Measurements from ENCODE around the gene BCL6. TPM values are rescaled to one million over a fixed set of nuclear protein-coding genes. Genes with fewer than 3 reads are reported as not detected.
"Not testable (repeated sequence)": the region's sequence is repeated elsewhere in the genome, so short reads cannot be mapped to it uniquely, and the experiment has no call there.

BCL6 gene
- total and polyA plus RNA-seq, 2 of the 8 experiments (the other 6 are each of a cell fraction or from before 2014, with no cell fraction given), result 5.7 to 10.4 TPM

DNA sequence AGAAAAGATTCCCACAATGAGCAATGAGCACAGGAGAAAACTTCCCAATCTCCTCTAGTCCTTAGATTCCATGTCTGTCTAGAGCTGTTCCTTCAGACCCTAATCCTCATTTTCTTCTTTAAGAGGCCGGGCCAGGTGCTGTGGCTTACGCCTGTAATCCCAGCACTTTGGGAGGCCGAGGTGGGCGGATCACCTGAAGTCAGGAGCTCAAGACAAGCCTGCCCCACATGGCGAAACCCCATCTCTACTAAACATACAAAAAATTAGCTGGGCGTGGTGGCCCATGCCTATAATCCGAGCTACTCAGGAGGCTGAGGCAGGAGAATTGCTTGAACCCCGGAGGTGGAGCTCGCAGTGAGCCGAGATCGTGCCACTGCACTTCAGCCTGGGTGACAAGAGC lies 63.5 kb downstream of the BCL6 start:
- CTCF ChIA-PET (ENCODE audit: partially characterized antibody), result interaction anchor here (0.8 to 20.1 kb wide), 15 partner anchors 12 to 461 kb away, joined by 3 to 947 read pairs (median 7); partner anchors contain the start of gene SST
- DNase-seq (ENCODE audit: low read depth in 1 of 2, low spot score in 2 of 2); H3K14ac ChIP-seq (ENCODE audit: insufficient read length); H3K36me3 ChIP-seq (ENCODE audit: control insufficient read depth in 2 of 4, insufficient read depth in 4 of 4, low read length in 3 of 4); H4K8ac ChIP-seq (ENCODE audit: extremely low read depth, insufficient read depth, low read length); H3K4me1 ChIP-seq (replicated peaks in 1 of 4; ENCODE audit: control insufficient read depth in 3 of 4, insufficient read depth in 4 of 4, low read length in 3 of 4); H2BK12ac ChIP-seq (ENCODE audit: low read depth, low read length); H3K79me1 ChIP-seq (ENCODE audit: low read depth, low read length); H2BK15ac ChIP-seq (ENCODE audit: low read length); H3K4me2 ChIP-seq (ENCODE audit: insufficient read depth in 1 of 2, low read depth in 2 of 2, low read length in 2 of 2); H2AK5ac ChIP-seq (ENCODE audit: low read depth, low read length); FAIRE-seq; H3K23ac ChIP-seq (ENCODE audit: insufficient read length); H2AFZ ChIP-seq (ENCODE audit: low read length); H4K20me1 ChIP-seq (replicated peaks in 1 of 2; ENCODE audit: control insufficient read depth in 1 of 2, insufficient read depth in 2 of 2, low read length in 2 of 2); H2BK20ac ChIP-seq (ENCODE audit: low read length); H3K4ac ChIP-seq (replicated peaks; ENCODE audit: insufficient read length, low read depth, low read length); H3K27ac ChIP-seq (ENCODE audit: low read depth, low read length); H3K9me3 ChIP-seq (ENCODE audit: insufficient read depth in 2 of 2, low read depth in 1 of 2, low read length in 1 of 2); H3K9ac ChIP-seq (replicated peaks in 1 of 4; ENCODE audit: extremely low read depth in 1 of 4, low read depth in 3 of 4, low read length in 3 of 4); H2BK5ac ChIP-seq (ENCODE audit: low read depth, low read length); POLR2A ChIA-PET (ENCODE audit: partially characterized antibody); H3K18ac ChIP-seq (ENCODE audit: extremely low read depth, low read length); H3K27me3 ChIP-seq (replicated peaks in 1 of 4; ENCODE audit: control insufficient read depth in 3 of 4, extremely low read depth in 1 of 4, insufficient read depth in 3 of 4, low read length in 3 of 4); H2BK120ac ChIP-seq (replicated peaks; ENCODE audit: low read depth, low read length); H4K91ac ChIP-seq (replicated peaks; ENCODE audit: insufficient read length, low read length); H3K4me3 ChIP-seq (ENCODE audit: extremely low read depth in 1 of 4, insufficient read depth in 2 of 4, low read depth in 3 of 4, low read length in 4 of 4); H3K79me2 ChIP-seq (ENCODE audit: control insufficient read depth in 1 of 2, insufficient read depth in 2 of 2, low read length in 2 of 2); H3K56ac ChIP-seq (replicated peaks; ENCODE audit: insufficient read length, low read depth, low read length); H4K5ac ChIP-seq (ENCODE audit: insufficient read length, low read depth, low read length); H3K23me2 ChIP-seq (ENCODE audit: low read depth, low read length): not testable (repeated sequence)
- WGBS, 2 experiments (ENCODE audit: extremely low coverage in 1 of 2, insufficient coverage in 1 of 2, insufficient read length in 1 of 2, insufficient replicate concordance in 2 of 2, low coverage in 1 of 2, low lambda C conversion rate in 2 of 2, missing lambda C conversion rate in 1 of 2), result 97% methylated on average over 11 of the region's 11 CpGs; no CpG with 5 or more reads in 1 of the 2 experiments
